ENCODE data around the gene PTPRN2.

PTPRN2 gene

GRCh38 chr7:157604661-157605381 lies 982.8 kb downstream of the PTPRN2 start:
- DNase-seq (ENCODE audit: insufficient read length, low spot score) (no peak), FAIRE-seq (no peak)
- no peak for TF ChIP-seq CTCF (IDR thresholded peaks at IDR 0.05; ENCODE audit: insufficient read depth, missing control alignments)

DNA sequence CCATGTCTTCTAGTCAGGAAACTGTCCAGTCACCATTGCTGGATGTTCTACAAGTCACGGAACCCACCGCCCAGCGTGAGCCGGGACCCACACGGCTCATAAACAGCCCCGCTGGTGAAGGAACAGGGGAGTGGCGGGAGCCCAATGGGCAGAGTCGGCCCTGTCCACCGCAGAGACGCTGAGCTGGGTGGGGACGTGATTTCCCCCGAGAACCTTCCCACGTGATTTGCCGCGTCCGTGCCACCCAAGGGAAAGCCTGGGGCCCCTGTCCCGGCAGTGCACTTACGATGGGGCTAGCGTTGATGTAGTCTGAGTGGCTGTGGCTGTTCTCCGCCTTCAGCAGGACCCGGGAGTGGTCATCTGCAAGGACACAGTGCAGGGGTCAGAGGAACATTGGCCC lies 983.9 kb downstream of the PTPRN2 start:
- FAIRE-seq, result no peak
- TF ChIP-seq CTCF (IDR thresholded peaks at IDR 0.05; ENCODE audit: insufficient read depth, missing control alignments), result no peak

GRCh38 chr7:157603005-157603404 lies 984.6 kb downstream of the PTPRN2 start:
- no peak for TF ChIP-seq CTCF (IDR thresholded peaks at IDR 0.05; ENCODE audit: insufficient read depth, missing control alignments)
- DNase-seq (ENCODE audit: insufficient read length, low spot score) (no peak), FAIRE-seq (no peak)

More for the DNA sequence above, 983.9 kb downstream of the PTPRN2 start:
- no peak for DNase-seq (ENCODE audit: insufficient read length, low spot score)

- FAIRE-seq (no peak), DNase-seq (ENCODE audit: insufficient read length, low spot score) (no peak)
- TF ChIP-seq CTCF (IDR thresholded peaks at IDR 0.05; ENCODE audit: insufficient read depth, missing control alignments), result no peak
Observed at GRCh38 chr7:157602581-157602980, 985.0 kb downstream of the PTPRN2 start.

DNA sequence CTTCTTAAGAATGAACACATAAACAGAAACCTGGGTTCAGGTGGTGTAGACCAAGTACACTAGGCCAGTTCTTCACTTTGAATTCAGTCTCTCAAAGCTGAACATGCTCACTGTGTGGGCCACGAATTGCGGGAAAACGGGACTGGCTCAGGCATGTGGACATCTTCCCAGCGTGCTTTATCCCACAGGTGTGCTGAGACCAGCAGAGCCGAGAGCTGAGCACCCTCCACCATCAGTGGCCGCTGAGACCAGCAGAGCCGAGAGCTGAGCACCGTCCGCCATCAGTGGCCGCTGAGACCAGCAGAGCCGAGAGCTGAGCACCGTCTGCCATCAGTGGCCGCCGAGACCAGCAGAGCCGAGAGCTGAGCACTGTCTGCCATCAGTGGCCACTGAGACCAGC lies 985.5 kb downstream of the PTPRN2 start:
- no peak for FAIRE-seq
- DNase-seq (ENCODE audit: insufficient read length, low spot score), result no peak
- no peak for TF ChIP-seq CTCF (IDR thresholded peaks at IDR 0.05; ENCODE audit: insufficient read depth, missing control alignments)

GRCh38 chr7:157601530-157601929 lies 986.1 kb downstream of the PTPRN2 start:
- no peak for TF ChIP-seq CTCF (IDR thresholded peaks at IDR 0.05; ENCODE audit: insufficient read depth, missing control alignments)
- DNase-seq (ENCODE audit: insufficient read length, low spot score) (no peak), FAIRE-seq (no peak)

- FAIRE-seq (no peak), DNase-seq (ENCODE audit: insufficient read length, low spot score) (no peak)
- no peak for TF ChIP-seq CTCF (IDR thresholded peaks at IDR 0.05; ENCODE audit: insufficient read depth, missing control alignments)
Observed at GRCh38 chr7:157599491-157599890, 988.1 kb downstream of the PTPRN2 start.
